ENCODE measurements around the gene ZNF385B.

DNA sequence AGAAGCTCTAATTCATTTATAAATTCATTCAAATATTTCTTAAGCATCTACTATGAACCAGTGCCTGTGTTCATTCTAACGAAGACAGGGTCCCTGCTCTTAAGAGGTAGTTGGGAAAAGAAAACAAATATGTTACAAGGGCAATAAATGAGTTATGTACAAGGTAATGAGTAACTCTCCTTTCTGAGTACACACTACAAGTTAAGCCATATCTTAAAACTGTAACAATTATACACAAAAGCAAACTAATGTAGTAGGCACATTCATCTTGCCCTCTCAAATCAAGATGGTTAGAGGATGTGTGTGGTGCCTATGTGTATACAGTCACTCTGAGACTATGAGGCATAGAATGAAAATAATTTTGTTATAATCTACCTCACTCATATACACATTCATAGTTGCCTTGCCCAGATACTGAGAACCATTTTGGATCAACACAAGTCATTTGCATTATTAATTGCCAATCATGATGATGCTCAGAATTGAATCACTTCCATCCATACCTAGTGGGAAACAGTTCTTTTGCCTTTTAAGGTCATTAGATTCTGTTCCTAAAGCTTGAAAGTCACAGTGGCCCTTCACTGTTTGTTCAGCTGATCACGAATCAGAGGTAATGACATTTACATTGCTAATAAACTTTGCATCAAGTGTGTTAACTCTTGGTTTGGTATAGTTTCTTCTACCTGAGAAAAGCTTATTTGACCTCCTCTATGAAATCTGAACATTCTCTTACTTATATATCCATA is 283.1 kb downstream of the ZNF385B start:
- TF ChIP-seq, protein P1, sequence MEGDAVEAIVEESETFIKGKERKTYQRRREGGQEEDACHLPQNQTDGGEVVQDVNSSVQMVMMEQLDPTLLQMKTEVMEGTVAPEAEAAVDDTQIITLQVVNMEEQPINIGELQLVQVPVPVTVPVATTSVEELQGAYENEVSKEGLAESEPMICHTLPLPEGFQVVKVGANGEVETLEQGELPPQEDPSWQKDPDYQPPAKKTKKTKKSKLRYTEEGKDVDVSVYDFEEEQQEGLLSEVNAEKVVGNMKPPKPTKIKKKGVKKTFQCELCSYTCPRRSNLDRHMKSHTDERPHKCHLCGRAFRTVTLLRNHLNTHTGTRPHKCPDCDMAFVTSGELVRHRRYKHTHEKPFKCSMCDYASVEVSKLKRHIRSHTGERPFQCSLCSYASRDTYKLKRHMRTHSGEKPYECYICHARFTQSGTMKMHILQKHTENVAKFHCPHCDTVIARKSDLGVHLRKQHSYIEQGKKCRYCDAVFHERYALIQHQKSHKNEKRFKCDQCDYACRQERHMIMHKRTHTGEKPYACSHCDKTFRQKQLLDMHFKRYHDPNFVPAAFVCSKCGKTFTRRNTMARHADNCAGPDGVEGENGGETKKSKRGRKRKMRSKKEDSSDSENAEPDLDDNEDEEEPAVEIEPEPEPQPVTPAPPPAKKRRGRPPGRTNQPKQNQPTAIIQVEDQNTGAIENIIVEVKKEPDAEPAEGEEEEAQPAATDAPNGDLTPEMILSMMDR (IDR thresholded peaks at IDR 0.05; ENCODE audit: low read depth, low read length, missing input control): no peak
- TF ChIP-seq, protein P2, sequence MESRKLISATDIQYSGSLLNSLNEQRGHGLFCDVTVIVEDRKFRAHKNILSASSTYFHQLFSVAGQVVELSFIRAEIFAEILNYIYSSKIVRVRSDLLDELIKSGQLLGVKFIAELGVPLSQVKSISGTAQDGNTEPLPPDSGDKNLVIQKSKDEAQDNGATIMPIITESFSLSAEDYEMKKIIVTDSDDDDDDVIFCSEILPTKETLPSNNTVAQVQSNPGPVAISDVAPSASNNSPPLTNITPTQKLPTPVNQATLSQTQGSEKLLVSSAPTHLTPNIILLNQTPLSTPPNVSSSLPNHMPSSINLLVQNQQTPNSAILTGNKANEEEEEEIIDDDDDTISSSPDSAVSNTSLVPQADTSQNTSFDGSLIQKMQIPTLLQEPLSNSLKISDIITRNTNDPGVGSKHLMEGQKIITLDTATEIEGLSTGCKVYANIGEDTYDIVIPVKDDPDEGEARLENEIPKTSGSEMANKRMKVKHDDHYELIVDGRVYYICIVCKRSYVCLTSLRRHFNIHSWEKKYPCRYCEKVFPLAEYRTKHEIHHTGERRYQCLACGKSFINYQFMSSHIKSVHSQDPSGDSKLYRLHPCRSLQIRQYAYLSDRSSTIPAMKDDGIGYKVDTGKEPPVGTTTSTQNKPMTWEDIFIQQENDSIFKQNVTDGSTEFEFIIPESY (IDR thresholded peaks at IDR 0.05): no peak
- TF ChIP-seq, protein P3, sequence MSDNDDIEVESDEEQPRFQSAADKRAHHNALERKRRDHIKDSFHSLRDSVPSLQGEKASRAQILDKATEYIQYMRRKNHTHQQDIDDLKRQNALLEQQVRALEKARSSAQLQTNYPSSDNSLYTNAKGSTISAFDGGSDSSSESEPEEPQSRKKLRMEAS (IDR thresholded peaks at IDR 0.05): no peak
- TF ChIP-seq FOXA1 (IDR thresholded peaks at IDR 0.05) (no peak), YY1 (IDR thresholded peaks at IDR 0.05) (no peak)
